T follicular helper cell (primary cell): ENCODE results near the gene EPB41L4B.
"Not testable (repeated sequence)": the region's sequence is repeated elsewhere in the genome, so short reads cannot be mapped to it uniquely, and the experiment has no call there.

Source experiments
- DNase-seq: peaks from one replicate; pipeline ENCODE4 v3.0.0-alpha.2; 2020; ENCODE audit warnings: low read depth
- total RNA-seq, 2 experiments: gene quantifications; one replicate each; lab custom pipeline; 2026; lab: John Stamatoyannopoulos, UW

The EPB41L4B gene
- total RNA-seq = 0 to 0.43 reads per million in 2 experiments

DNA sequence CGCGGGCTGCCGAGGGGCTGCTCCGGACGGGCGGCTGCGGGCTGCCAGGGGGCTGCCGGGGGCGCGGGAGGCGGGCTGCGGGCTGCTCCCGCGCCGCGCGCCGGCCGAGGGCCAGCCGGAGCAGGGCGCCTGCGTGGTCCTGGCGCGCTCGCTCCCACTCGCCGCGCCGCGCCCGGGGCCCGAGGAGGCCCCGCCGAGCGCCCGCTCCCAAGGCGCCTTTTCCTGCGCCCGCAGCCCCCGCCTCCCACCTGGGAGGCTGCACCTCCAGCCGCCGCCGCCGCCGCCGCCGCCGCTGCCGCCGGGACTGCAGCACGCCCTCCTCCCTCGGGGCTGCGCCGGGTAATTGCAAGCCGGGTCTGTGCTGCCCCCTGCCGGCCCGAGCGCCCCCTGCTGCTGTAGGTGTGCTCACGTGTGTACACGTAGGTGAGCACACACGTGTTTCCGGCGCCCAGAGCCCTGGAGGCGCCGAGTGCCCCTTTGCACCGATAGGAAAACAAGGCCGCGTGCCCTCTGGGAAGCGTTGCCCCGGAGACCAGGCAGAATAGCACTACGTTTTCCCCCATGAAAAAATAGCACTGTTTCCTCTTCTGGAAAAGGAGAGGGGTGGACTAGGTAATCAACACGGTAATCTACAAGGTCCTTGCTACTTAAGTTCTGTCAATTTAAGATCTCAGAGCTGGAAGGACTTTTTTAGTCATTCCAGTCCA lies at the start of gene EPB41L4B:
Gene EPB41L4B, minus strand, starts transcription at position 318 of the 707 bp plus-strand sequence. CDS start 613 bp downstream, outside the sequence.
- DNase-seq = peak; percentile 84

DNA sequence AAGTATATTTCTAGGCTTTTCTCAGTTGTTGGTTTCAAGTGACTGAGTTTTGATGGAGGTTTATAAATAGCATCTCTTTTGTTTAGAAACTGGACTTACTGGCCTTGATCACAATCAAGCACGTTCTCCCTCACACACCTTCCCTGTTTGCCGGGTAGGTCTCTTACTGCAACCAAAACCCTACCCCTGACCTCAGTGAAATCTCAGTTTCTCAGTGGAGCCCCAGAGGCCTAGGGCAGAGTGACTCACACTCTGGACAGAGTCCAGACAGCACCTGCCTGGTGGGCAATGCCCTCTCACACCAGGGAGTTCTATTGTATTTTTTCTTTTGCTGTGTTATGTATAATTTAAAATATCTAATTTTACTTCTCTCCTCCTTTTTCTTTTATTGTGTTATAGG lies 48.4 kb upstream of the EPB41L4B start:
- DNase-seq = no peak

DNA sequence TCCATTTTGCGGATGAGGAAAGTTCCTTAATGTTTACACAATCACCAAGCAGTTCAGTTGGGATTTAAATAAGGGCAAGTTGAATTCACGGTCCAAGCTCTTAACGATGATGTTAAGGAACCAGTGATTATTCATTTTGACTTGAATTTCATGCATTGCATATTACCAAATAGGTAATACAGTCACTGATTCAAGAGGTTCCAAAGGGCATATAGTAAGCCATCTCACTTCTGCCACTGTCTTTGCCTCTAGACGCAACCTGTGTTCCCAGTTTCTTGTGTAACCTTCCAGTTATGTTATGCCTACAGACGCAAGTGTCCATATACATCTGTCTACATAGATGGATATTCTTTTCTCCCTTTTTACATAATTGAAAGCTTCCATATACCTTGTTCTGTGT lies 39.9 kb upstream of the EPB41L4B start:
- DNase-seq = no peak

DNA sequence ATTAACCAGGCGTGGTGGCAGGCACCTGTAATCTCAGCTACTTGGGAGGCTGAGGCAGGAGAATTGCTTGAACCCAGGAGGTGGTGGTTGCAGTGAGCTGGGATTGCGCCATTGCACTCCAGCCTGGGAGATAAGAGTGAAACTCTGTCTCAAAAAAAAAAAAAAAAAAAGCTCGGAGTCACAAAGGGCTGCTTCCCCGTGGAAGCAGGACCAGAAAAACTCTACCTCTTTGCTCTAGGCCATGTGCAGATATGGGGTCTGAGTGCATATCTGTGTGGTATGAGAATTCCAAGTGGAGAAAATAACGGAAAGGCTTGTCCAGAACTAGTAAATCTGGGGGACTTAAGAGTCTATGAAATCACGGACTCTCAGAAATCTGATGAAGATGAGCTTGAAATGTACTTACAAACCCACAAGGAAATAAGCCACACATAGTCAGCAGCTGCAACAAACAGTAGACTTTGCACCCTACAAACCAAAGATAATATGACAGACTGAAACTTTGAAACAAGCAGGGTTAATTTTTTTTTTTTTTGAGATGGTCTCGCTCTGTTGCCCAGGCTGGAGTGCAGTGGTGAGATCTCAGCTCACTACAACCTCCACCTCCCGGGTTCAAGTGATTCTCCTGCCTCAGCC lies 38.2 kb upstream of the EPB41L4B start:
- not testable (repeated sequence) for DNase-seq

DNA sequence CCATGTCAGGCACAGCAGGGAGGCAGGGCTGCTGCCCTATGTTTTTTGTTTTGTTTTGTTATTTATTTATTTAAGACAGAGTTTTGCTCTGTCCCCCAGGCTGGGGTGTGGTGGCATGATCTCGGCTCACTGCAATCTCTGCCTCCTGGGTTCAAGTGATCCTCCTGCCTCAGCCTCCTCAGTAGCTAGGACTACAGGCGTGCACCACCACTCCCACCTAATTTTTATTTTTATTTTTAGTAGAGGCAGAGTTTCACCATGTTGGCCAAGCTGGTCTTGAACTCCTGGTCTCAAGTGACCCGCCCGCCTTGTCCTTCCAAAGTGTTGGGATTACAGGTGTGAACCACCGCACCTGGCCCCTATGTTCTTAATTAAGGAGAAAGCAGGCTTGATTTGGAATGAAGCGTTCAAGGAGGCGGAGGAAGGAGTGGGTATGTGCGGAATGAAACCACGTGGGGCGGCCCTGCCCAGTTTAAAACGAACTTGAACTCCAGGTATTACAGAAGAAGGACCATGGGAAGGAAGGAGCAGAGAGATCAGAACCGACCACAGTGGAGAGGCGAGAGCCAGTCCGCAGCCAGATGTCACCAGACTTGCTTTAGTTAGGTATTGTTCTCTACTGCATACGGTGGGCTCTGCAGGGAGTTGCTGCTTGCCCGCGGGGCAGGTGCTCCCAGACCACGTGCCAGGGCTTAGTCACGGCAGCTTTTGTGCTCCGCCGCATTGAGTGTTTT lies 34.9 kb upstream of the EPB41L4B start:
- no peak for DNase-seq

DNA sequence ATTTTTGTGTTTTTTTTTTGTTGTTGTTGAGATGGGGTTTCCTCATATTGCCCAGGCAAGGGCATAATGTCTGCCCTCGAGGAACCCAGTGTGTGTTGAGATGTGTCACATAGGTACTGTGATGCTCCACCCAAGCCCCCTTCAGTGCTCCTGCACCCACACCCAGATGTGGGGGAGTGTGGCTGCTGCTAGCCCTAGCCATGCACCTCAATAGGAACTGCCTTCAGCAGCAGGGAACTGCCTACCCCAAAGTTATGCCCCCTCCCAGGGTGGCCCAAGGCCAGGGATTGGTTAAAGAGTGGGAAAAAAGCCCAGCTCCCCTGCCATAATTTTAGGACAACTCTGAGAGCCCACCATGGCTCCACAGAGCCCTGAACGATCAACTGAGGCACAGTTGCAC lies 33.3 kb upstream of the EPB41L4B start:
- no peak for DNase-seq

DNA sequence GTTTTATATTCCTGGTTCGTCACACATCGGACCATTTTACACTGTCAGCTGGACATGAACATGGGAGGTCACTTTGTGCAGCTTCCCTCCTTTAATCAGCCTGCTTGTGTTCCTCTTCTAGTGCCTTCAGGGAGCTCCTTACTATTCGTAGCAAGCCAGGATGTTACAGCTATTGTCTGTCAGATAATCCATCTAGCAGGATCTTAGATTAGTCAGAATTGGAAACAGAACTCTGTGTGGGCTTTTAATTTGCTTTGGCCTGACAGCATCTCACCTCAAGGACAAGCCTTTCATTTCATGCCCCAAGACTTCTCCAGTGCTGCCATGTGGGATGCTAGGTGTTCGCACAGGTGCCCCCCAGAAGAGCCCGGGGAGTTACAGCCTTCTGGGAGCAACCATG lies 30.2 kb upstream of the EPB41L4B start:
- no peak for DNase-seq

DNA sequence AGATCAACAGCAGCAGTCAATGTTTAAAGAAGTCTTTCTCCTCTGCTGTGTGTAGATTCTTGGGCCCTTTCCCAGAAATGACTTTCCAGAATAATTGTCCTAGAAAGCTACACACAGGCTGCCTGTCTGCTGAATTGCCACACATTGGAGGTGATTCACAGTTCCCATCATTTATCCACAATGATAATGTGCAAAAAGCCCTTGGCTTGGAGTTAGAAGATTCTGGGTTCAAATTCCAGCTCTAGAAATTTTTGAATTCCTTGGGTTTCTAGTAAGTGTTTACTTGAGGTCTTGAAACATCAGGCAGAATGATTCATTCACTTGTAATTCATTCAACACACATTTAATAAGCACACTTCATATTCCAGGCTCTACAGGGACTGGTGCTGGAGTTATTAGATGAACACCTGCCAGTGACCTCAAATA lies 28.6 kb upstream of the EPB41L4B start:
- no peak for DNase-seq

DNA sequence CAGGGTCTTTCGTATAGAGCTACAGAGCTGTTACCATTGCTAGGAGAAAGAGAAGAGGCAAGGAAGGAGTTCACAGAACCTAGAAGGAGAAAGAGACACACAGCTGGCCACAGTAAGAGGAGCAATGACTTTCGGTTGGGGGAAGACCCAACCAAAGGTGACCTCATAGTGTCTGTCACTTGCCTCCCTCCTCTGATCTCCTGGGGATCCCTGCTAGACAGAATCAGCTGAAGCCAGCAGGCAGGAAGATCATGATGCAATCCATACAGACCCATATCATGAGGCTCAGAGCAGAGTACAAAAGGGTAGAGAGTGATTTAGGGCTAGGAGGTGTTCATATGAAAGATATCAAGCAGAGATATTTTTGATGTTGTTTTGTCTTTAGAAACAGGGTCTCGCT lies 26.0 kb upstream of the EPB41L4B start:
- no peak for DNase-seq

DNA sequence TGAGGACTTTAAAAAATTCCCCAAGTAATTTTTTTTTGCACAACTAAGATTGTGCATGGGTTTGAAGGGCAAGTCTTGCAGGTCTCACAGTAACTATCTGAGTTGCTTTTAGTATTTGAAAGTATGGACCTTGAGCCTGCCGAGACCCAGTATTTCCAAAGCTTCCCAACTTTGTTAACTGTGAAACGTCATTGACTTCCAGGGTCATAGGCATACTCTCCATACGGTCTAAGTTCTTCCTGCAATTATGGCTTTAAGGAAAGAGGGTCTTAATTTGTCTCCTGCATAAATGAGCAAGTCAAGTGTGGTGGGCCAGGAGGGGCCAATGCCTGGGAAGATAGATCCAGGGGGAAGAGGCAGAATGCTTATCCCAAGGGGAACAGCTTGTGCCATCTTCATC lies 24.0 kb upstream of the EPB41L4B start:
- no peak for DNase-seq

DNA sequence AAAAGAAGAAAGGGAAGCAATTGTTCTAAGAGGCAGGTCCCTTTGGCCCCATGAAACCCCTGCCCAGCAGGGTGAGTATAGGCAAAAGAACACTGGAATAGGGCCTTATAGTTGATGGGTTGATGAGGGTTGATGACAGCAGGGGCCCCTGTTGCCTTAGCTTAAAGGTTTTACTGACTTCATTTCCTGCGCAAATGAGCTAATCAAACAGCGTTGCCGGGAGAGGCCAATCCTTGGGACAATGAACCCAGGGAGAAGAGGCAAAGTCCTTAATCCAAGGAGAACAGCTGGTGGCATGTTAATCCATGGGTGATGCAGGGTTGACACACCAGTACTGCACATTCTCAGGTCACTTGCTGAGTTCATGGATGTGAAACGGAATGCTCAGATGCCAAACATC lies 22.0 kb upstream of the EPB41L4B start:
- no peak for DNase-seq

DNA sequence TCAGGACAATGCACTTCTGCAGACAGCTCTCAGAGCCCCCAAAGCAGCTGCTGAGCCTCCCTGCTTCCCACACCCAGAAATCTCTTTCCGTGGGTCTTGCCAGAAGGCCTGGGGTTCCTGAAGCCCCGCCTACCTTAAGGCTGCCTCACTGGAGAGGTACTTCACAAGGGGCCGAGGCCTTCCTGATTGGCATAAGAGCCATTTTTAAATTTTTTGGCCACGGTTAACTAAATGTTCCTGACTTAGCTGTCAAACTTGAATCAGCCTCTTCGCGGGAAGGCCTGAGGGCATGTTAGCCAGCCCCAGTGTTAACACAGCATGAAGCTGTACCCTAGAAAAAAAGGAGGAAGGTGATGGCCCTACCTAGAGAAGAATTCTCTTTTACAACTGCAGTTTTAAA lies 20.7 kb upstream of the EPB41L4B start:
- no peak for DNase-seq

DNA sequence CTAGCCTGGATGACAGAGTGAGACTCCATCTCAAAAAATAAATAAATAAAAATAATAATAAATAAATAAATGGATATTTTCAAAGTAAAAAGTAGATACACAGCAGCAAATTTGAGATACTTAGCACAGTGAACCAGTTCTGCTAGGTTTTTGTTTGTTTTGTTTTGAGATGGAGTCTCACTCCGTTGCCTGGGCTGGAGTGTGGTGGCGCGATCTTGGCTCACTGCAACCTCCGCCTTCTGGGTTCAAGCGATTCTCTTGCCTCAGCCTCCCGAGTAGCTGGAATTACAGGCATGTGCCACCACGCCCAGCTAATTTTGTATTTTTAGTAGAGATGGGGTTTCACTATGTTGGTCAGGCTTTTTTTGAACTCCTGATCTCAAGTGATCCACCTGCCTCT lies 20.1 kb upstream of the EPB41L4B start:
- DNase-seq = not testable (repeated sequence)

DNA sequence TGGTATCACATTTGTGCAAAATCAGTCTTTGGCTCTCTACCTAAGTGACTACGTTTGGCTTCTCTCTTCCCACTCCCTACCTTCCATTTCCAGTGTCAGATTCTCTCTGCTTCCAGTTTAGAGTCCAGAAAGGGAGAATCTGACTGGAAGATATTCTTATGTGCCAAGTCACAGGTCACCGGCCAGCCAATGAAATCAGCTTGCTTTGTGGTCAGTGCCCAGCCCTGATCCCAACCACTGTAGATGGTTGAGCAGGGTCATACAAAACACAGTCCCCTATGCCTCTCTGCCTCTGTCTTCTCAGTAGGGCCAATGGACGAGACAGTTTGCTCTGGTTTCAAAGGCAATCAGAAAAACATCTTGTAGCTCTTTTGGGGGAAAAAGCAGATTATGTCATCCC lies 15.6 kb upstream of the EPB41L4B start:
- no peak for DNase-seq

DNA sequence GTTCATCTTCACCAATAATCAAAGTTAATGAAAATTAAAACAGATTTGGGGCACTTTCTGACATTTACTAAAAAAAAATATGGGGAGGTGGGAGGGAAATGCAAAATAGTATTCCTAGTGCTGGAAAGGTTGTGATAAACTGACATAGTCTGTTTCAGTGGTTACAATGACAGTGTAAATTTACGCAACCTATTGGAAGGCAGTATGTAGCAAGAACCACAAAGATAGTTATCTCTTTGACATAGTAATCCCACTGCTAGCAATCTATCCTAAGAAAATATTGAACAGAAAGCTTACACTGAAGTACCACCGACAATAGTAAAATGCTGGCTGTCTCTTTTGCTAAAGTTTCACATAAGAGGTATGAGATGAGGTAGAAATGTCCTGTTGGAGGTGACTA lies 15.1 kb upstream of the EPB41L4B start:
- DNase-seq = no peak

DNA sequence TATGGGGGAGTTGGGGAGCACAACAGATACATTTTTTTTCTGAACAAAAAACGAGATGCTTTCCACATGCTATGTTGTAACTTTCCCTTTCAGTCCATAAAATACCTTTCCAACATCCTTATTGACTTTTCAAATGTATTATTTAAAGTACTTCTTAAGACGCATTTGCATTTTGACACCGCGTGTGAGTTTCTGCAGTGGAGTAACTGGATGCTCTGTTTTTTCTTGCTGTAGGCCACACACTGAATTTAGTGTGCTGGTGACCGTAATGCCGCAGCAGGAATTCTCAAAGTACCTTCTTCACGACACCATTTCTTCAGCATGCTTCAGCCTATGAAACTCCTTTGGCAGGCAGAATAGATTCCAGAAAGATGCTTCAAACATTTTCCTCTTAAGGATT lies 14.3 kb upstream of the EPB41L4B start:
- DNase-seq = no peak

DNA sequence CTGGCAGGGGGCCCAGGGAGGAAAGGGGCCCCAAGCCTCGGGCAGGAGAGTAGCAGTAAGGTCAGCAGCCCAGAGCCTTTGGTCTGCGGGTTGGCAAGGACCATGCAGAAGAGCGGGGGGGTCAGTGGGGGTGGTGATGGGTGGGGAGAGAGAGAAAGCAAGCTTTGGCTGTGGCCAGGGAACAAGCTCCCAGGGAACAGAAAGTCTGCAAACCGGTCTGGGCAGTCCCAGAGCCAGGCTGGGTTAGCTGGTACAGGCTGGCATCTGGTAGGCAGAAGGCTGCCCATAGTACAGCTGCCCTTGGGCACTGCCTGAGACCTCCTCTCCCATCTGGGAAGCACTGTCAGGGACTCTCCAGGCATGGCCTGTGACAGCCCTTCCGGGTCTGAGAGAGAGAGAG lies 10.5 kb upstream of the EPB41L4B start:
- no peak for DNase-seq

DNA sequence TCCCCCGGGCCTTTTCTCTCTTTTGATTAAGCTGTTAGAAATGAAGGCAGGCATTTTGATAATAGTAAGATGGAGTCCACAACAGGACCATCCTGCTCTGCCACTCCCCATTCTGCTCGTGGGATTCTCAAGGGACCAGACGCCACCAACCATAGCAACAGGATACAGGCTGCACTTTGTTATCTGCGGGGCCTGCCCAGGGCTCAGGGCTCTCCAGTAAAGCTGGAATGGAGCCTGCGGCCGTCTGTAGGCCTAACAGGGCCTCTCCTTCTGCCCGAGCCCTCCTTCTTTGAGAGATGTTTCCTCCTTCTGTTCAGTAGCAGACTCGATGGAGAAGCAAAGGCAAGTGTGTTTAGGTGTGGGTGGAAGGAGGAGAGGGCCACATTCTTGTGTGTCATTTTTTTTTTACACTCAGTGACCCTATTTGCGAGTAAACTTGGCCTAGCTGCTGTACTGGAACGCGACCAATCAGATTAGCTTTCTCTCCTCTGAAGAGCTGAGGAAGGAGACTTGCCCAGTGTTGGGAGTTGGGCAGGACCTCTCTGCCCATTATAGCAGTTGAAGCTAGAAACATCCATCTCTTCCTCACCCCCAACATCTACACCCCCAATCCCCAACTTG lies 8.9 kb upstream of the EPB41L4B start:
- no peak for DNase-seq

DNA sequence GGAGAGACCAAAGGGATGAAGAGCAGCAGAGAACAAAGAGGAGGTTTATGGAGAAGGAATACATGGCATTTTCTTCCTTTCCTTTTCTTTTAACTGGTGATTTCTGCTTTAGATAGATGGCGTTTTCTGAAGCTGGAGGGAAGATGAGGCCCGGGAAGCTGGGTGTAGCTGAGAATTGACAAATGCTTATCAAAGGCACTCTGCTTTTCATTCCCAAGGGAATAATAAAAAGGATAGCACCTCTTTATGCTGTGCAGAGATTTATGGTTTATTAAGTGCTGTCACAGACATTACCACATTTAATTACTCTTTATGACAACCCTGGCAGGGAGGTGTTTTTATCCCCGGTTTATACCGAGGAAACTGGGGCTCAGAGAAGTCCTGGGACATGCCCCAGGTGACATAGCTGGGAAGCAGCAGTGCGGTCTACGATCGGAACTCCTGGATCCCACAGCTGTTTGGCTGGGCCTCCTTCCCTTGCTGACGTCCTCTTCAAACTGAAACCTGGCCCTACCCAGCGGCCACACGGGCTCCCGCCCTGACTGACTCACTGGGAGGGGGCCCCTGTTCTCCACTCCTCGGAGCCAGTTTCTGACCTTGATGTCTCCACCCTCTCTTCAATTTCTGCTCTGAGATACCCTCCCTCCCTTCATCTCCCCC lies 8.2 kb upstream of the EPB41L4B start:
- DNase-seq = no peak

DNA sequence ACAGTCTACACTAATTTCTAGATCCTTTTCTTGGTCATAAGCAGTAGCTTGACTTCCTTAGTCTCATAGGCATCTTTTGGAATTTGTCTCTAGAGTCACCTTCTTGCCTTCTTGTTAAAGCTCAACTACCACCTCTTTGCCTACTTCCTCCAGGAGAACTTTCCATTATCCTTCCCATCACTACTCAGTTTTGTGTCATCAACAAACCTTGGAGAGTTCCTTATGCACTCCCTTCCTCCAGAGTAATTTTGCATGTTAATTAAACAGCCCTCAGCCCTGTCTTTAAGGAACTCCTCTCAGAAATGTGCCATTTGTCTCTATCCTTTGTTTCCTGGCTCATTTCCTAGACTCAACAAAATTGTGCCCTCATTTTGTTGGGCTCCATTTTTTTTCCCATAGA lies 4.2 kb upstream of the EPB41L4B start:
- DNase-seq = no peak

DNA sequence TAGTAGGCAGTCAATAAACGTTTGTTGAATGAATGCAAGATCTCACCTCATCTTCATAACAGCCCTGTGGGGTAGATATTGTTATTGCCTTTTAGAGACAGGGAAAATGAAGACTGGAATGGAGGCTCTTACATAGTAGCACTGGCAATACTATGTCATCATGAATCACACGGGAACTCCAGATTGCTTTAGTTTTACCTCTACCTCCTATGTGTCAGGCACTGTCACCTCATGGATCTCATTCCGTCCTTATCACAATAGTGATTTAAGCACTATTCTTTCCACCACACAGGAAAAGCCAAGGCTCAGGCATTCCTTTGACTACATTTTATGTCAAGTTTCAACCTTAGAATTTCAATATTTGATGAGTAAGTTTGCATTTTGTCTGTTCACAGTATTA lies 2.9 kb upstream of the EPB41L4B start:
- DNase-seq = no peak

DNA sequence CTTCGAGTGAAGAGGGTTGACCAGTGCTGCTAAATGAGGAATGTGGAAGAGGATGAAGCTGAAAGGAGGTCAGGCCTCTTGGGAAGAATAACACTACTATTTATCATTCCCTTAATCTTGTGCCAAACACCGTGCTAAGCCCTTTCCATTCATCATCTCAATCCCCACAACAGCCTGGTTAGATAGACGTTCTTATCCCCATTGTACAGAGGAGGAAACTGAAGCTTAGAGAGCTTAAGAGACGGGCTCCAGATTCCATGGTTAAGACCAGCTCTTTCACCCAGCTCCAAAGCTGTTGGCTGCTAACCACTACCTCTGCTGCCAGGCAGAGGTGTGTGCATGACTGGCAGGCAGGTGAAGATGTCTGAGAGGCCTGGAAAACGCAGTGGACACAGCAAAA lies 868 bp upstream of the EPB41L4B start:
- DNase-seq = no peak
